Cerebellar cortex (tissue), 1 donor: ENCODE results near the gene FITM2.
"Not testable (repeated sequence)": the region's sequence is repeated elsewhere in the genome, so short reads cannot be mapped to it uniquely, and the experiment has no call there.

ENCODE experiments used
- DNase-seq: peaks from one replicate; pipeline ENCODE4 v3.0.0-alpha.2; 2015; ENCODE audit warnings: low spot score

FITM2 gene, protein sequence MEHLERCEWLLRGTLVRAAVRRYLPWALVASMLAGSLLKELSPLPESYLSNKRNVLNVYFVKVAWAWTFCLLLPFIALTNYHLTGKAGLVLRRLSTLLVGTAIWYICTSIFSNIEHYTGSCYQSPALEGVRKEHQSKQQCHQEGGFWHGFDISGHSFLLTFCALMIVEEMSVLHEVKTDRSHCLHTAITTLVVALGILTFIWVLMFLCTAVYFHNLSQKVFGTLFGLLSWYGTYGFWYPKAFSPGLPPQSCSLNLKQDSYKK

DNA sequence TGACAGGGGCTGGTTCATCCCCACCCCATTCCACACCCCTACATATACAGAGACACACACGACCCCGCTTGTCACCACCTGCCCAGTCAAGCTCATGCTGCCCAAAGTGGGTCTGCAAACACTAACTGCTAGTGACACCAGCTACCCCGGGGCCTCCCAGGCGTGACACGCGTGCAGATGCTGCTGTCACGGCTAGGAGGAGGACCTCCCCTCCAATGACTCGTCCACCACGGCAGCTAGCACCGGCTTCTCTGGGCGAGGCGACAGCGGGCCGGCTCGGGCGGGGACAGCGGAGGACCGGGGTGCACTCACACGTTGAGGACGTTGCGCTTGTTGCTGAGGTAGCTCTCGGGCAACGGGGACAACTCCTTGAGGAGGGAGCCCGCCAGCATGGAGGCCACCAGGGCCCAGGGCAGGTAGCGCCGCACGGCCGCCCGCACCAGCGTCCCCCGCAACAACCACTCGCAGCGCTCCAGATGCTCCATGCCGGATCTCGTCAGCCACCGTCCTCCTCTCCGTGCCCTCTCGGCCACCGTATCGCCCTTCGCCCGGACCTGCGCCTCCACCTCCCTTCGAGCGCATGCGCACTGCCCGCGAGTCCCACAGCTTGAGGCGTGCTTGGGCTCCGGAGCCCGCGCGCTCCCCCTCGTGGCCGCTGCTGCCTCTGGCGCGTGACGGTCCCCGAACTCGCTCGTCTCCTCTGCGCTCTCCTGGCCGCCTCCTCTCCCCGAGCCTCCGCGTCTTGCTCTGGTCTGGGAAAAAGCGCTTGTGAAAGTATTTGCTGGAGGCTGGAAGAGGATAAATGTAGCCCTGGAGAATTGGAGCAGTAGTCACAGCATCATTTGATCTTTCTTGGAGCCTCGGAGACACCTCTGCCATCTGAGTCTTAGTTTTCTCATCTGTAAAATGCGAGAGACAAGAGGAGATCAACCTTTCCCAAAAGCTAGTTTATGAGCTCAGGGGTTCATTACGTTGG, at the start of gene FITM2:
TSS of gene FITM2 (minus strand) at position 539 of the 976 bp plus-strand sequence. CDS start at position 485, 54 bp downstream.
- DNase-seq = peak; percentile 96

DNA sequence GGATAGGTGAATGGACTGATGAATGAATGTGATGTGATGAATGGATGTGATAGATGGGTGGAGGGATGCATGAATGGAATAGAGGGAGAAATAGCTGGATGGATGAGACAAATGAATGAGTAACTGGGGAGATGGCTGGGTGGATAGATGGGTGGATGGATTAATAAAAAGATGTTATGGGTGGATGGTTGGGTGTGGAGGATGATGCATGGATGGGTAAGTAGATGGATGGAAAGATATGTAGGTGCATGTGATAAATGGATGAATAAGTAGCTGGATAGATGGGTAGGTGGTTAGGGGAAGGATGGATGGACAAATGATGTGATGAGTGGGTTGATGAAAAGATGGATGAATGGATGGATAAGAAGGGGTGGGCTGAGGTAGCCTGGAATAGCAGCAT, 49.2 kb upstream of the FITM2 start:
- no peak for DNase-seq

DNA sequence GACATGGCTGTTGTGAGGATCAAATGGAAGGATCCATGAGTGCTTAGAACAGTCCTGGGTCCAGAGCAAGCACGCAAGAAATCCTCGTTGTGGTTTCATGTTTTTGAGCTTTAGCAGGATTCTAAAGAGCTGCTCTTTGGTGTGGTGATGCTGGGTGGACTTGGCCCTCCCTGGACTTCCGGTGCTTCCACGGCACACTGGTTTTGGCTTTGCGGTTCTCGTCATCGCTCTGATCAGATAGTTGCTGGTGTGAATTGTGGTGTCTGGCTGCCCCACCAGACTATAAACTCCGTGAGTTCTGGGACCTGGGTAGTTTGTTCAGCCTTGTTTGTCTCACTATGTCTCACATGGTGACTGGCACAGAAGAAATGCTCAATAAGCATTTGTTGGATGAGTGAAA, 47.8 kb upstream of the FITM2 start:
- no peak for DNase-seq

DNA sequence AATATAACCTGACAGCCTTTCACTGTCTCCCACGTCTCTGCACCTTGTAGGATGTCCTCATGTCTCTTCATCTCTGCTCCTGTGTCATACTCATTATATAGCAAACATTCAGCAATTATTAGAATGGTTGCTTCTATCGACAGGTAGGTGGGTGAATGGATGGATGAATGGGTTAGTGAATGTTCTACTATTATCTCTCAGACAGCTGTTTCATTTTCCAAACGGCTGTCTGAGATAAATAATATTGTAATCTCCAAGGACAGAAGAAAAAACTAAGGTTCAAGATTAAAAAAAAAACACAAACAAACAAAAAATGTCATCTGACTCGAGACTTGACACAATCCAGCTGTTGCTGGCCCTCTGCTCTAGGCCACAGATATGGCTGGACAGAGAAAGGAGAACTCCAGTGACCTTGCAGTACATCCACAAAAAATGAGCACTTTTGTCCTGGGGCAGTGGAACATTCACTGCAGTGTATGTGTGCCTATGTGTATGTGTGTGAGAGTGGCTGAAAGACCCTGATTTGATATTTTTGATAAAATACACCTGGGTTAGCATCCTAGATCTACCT, 46.6 kb upstream of the FITM2 start:
- DNase-seq = no peak

DNA sequence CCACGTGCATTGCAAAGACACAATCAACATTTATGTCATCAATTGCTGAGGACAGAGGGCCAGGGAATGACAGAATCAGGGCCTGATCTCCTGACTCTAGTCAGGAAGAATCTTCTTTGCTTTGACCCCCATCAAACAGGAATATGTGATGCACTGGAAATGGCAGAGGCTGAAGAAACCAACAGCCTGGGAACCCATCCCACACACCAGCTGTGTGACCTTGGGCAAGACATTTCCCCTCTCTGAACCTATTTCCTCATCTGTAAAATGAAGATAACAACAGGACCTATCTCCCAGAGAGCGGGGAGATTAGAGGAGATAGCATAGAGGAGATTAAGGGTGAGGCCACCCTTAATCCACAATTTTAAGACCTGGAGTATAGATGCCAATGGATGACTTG, 46.0 kb upstream of the FITM2 start:
- DNase-seq = no peak

DNA sequence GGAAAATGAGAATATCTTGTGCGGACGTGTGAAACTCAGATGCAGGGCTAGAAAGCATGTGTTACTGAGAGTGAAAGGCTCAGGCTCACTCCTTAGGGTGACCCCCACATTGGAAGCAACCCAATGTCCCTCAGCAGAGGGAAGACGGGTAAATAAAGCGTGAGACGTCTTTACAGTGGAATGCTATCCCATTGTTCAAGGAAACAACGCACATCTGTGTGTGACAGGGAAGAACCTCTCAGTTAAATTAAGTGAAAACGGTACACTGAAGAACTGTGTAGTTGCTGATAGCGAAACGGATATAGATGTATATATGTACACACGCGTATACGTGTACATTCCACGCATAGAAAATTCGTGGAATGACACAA, 45.3 kb upstream of the FITM2 start:
- no peak for DNase-seq

DNA sequence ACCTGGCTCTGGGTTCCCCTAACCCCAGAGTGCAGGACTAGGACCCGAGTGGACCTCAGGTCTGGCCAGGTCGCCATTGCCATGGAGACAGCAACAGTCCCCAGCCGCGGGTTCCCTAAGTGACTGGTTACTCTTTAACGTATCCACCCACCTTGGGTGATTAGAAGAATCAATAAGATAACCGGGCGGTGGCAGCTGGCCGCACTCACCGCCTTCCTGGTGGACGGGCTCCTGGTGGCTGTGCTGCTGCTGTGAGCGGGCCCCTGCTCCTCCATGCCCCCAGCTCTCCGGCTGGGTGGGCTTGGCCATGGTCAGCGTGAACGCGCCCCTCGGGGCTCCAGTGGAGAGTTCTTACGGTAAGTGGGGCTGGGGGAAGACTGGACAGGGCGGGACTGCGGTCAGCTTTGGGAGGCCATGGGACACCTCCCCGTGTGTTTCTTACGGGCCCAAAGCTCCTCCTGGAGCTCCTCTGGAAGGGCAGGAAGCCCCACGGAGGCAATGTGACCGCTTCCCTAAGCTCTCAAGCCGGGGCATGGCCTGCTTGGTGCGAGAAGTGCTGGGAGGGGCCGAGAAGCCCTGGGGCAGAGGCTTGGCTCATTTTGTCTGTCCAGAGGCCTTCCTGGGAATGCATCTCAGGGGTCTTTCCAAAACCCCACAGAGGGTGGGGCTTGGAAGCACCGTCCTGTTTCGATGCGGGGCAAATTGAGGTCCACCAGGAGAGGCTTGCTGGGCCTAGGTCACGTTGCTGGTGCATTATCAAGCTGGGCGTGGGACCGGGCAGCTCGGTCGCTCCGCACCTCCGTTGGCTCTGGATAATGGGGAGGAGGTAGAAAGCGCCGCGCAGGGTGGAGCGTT, 44.7 kb upstream of the FITM2 start, which contains the start of gene HNF4A:
TSS of gene HNF4A (plus strand) at position 202 of the 855 bp plus-strand sequence. CDS start at position 308, 106 bp downstream.
- DNase-seq = no peak

DNA sequence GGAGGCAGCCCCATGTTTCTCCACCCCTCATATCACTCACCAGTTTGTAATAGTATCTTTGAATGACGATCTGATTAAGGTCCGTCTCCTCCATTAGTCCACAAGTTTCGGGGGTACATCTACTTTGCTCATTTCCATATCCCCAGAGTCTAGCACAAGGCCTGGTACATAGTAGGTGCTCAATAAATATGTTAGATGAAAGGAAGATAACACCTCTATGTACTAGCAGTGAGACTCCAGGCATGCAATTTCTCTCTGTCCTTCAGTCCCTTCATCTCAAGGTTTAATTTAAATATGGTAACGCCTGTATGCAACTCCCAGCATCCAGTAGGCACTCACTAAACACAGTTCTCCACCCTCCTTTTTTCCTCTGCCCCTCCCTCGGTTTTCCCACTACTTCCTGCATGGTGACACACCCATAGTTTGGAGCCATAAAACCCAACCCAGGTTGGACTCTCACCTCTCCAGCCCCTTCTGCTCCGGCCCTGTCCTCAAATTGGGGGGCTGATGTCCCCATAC, 44.0 kb upstream of the FITM2 start:
- DNase-seq = no peak

DNA sequence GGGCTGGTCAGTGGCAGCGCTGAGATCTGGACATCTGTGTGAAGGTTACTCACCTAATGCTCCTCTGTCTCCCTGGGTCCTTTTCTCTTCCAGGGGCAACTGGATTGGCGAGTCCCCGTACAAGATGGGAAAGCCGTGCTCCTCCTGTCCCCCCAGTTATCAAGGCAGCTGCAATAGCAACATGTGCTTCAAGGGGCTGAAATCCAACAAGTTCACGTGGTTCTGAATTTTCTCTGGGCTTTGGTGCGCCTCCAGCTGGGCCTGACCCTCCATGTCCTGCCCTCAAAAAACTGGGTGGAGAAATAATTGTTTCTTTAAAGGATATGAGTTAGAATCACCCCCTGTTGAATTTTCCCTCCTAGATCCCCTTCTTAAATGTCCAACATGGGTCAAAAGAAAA, 39.6 kb upstream of the FITM2 start:
- no peak for DNase-seq

DNA sequence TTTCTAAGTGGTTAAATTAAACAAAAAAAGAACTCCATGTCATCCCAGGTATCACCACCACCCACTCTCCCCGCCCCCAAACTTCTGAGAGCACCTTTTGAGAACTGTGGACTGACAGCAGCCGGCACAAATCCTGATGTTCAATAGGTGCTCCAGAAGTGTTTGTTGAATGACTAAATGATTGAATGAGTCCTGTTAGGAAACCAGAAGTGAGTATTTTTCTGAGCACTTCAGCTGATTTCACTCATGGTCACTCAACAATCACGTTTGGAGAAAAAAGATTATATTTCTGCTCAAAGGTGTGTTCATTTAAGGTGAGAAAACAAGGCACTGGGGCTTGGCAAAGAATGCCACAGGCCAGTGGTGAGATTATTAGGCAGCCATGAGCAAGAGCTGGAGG, 38.3 kb upstream of the FITM2 start:
- DNase-seq = no peak

DNA sequence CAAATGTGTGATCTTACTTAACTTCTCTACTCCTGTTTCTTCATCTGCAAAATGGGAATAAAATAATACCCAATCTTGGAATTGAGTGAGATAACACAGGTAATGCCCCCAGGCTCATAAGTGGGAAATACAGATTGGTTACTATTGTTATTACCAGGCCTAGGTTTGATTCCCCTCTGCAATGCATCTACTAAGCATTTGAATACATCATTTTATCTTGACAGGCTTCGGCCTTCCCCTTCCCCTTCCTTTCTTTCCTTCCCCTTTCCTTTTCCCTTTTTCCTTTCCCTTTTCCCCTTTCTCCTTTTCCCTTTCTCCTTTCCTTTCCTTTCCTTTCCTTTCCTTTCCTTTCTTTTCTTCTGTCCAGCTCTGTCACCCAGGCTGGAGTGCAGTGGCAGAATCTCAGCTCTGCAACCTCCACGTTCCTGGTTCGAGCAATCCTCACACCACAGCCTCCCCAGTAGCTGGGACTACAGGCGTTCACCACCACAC, 37.2 kb upstream of the FITM2 start:
- DNase-seq = no peak

DNA sequence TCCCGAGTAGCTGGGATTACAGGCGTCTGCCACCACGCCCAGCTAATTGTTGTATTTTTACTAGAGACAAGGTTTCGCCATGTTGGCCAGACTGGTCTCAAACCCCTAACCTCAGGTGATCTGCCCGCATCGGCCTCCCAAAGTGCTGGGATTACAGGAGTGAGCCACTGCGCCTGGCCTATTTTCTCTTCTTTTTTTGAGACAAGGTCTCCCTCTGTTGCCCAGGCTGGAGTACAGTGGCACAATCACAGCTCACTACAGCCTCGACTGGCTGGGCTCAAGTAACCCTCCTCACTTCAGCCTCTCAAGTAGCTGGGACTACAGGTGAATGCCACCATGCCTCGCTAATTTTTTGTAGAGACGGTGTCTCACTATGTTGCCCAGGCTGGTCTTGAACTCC, 34.9 kb upstream of the FITM2 start:
- not testable (repeated sequence) for DNase-seq

DNA sequence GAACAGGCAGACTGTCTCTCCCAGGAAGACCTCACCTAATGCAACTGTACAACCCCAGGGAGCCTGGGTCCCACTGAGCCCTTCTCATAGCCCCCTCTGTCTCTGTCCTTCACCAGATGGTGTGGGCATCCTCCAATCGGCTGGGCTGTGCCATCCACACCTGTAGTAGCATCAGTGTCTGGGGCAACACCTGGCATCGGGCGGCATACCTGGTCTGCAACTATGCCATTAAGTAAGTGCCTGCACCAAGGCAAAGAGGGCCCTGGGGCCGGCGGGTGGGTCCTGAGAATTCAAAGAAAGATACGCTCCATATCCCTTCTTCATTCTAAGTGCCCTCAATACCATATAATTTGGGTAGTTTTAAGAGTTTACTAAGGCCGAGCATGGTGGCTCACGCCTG, 34.1 kb upstream of the FITM2 start:
- DNase-seq = no peak

DNA sequence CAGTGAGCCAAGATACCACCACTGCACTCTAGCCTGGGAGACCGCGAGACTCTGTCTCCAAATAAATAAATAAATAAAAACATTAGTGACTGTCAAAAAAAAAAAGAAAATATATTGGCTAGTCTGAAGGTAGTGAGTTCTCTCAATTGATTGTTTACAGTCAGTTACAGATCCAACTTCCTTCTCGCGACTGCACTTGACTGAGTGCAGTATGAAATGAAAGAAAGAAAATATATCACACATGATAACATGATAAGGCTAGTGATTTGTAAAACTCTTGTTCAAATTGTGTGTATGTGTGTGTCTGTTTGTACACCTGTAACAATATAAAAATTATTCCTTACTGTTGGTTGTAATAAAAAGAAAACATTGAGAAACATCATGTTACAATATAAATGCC, 33.7 kb upstream of the FITM2 start:
- no peak for DNase-seq

DNA sequence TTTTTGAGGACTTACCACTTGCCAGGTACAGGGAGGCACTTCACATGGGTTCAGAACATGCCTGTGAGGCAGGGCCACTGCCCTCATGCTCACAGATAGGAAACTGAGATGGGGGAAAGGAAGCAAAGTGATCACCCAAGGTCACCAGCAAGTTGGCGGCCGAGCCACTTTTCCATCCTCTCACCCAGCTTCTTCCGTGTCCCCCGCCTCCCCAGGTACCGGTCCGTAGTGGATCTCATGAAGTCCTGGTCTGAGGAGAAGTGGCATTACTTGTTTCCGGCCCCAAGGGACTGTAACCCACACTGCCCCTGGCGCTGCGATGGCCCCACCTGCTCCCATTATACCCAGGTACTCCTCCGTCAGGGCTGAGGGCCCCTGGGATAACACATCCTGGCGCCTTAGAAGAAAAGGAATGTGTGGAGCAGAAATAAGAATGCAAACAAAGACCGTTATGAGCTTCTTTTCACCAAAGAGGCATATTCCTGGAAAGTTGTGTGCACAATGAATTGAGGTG, 32.2 kb upstream of the FITM2 start:
- DNase-seq = no peak

DNA sequence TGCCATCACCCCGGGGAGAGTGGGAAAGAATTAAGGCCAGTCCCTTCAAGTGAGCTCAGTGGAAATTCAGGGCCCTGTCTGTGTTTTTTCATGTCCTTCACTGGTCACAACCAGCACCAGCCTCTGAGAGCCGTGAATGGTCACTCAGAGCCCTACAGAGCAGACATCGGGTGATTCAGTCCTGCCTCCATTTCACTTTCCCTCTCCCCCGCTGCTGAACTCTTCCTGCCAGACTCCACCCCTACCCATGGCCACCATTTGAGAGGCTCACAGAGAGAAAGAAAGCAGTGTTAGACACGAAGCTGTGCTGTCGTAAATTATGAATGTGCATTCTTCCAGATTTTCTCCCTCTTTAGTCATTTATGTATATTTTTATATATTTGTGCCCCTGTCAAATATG, 31.2 kb upstream of the FITM2 start:
- DNase-seq = no peak

DNA sequence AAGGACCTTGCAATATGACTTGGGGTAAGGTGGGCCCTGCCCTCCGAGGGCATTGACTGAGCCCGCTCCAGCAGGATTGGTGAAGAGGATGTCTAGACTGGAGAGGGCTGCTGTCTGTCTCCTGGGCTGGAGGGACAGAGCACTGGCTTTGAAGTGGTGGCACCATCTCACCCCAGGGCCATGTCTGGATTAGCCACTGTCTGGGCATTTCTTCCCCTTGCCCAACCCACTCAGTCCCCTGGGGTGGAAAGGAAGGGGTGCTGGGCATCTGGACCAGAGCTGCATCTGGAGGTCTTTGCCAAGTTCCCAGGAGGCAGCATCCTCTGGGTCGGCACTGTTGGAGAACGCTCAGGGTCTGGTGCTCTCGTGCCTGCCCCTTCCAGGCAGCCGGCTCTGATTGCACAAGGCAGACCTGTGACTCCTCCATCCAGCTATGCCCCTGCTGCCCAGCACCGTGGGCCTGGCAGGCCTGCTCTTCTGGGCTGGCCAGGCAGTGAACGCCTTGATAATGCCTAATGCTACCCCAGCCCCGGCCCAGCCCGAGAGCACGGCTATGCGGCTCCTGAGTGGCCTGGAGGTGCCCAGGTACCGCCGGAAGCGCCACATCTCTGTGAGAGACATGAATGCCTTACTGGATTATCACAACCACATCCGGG, 25.9 kb upstream of the FITM2 start, which contains the start of gene R3HDML:
TSS of gene R3HDML (plus strand) at position 319 of the 656 bp plus-strand sequence. CDS start at position 434, 115 bp downstream.
- DNase-seq = no peak

DNA sequence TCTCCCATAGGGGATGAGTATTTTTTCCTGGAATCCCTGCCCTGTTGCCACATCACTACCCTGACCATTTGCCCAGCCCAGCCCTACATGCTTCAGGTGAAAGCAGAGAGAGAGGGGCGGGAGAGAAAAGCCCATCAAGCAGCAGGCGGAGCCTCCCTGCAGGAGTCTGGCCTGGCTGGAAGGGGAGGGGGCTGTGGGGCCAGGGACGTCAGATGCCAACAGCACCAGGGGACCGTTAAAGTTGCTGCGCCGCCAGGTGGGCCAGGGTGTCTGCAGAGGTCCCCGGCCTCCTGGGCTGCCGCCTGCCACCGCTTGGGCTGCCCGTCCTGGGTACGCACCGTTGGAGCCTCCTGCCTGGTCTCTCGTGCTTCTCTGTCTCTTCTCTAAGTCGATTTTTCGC, 25.1 kb upstream of the FITM2 start:
- DNase-seq = no peak

DNA sequence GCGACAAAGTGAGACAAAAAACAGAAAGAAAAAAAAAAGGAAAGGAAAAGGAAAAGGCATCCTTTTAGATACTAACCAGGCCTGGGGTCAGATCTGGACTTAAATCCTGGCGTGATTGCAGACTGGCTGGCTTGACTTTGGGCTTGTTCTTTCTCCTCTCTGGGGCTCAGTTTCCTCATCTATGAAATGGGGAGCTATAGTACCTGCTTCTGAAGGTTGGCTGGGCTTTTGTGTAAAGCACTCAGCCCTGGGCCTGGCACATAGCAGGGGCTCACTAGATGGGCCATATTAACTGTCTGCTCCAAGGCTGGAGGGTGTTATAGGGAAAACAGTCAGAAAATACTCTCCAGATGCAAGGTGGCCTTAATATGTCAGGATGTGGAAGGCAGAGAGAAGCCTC, 24.7 kb upstream of the FITM2 start:
- no peak for DNase-seq

DNA sequence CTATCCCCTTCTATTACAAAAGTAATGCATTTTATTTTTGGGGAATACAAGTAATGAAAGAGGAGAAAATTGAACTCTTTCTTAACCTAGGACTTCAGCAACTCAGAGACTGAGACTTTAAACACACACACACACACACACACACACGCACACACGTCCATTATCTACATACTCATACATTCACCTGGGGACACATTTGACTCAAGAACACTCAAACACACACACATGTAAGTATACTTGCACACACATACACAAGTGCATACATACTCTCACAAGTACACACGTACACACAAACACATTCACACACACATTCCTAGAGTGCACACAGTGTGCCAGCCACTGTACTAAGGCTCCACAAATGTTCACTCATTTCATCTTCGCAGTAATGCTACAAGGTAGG, 23.7 kb upstream of the FITM2 start:
- no peak for DNase-seq

DNA sequence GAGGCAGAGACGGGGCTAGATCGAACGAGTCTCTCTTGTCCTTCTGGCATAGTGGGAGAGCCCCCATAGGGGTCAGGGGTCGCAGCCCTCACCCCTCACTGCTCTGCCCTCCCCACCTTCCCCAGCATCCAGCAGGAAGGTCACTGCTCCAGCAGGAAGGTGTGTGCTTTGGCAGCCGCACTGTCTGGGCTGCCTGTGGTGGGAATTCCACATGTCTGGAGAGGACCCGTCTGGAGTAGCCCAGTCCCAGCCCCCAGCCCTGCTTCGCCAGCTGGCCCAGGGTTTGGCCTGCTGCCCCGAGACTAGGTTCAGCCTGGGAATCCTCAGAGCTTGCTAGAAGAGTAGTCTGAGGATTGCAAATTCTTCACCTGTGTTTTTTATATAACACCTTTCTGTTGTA, 23.3 kb upstream of the FITM2 start:
- no peak for DNase-seq
